ENCODE measurements around the gene GLE1.

- TF ChIP-seq, protein P1, sequence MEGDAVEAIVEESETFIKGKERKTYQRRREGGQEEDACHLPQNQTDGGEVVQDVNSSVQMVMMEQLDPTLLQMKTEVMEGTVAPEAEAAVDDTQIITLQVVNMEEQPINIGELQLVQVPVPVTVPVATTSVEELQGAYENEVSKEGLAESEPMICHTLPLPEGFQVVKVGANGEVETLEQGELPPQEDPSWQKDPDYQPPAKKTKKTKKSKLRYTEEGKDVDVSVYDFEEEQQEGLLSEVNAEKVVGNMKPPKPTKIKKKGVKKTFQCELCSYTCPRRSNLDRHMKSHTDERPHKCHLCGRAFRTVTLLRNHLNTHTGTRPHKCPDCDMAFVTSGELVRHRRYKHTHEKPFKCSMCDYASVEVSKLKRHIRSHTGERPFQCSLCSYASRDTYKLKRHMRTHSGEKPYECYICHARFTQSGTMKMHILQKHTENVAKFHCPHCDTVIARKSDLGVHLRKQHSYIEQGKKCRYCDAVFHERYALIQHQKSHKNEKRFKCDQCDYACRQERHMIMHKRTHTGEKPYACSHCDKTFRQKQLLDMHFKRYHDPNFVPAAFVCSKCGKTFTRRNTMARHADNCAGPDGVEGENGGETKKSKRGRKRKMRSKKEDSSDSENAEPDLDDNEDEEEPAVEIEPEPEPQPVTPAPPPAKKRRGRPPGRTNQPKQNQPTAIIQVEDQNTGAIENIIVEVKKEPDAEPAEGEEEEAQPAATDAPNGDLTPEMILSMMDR (IDR thresholded peaks at IDR 0.05; ENCODE audit: insufficient read depth, low read length) = no peak
- TF ChIP-seq, protein P2, sequence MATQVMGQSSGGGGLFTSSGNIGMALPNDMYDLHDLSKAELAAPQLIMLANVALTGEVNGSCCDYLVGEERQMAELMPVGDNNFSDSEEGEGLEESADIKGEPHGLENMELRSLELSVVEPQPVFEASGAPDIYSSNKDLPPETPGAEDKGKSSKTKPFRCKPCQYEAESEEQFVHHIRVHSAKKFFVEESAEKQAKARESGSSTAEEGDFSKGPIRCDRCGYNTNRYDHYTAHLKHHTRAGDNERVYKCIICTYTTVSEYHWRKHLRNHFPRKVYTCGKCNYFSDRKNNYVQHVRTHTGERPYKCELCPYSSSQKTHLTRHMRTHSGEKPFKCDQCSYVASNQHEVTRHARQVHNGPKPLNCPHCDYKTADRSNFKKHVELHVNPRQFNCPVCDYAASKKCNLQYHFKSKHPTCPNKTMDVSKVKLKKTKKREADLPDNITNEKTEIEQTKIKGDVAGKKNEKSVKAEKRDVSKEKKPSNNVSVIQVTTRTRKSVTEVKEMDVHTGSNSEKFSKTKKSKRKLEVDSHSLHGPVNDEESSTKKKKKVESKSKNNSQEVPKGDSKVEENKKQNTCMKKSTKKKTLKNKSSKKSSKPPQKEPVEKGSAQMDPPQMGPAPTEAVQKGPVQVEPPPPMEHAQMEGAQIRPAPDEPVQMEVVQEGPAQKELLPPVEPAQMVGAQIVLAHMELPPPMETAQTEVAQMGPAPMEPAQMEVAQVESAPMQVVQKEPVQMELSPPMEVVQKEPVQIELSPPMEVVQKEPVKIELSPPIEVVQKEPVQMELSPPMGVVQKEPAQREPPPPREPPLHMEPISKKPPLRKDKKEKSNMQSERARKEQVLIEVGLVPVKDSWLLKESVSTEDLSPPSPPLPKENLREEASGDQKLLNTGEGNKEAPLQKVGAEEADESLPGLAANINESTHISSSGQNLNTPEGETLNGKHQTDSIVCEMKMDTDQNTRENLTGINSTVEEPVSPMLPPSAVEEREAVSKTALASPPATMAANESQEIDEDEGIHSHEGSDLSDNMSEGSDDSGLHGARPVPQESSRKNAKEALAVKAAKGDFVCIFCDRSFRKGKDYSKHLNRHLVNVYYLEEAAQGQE (IDR thresholded peaks at IDR 0.05; ENCODE audit: insufficient replicate concordance, low read depth) = no peak
- no peak for TF ChIP-seq GABPA (IDR thresholded peaks at IDR 0.05; ENCODE audit: low read depth)
Measured at GRCh38 chr9:128552744-128553440, 48.4 kb downstream of the GLE1 start.

All from HL-60 (cell line).